ENCODE measurements around the gene TP53BP2. TPM values are rescaled to one million over a fixed set of nuclear protein-coding genes. Genes with fewer than 3 reads are reported as not detected.

The TP53BP2 gene
- total RNA-seq, 2 donors from 2014 or later: 26.8 to 29.3 TPM

GRCh38 chr1:223775054-223775453 lies 70.7 kb downstream of the TP53BP2 start:
- DNase-seq (ENCODE audit: low spot score): peak; percentile 42
- H3K4me3 ChIP-seq: no peak overlapping the region
- peak overlapping the region in 1 of 2 donors; percentile 42 for H3K27ac ChIP-seq
- H3K36me3 ChIP-seq: peaks cover 69% of the 10 kb centered on the region
- H3K4me1 ChIP-seq: peaks cover 0 to 35% of the 10 kb centered on the region in 2 donors
- H3K9me3 ChIP-seq: no peaks in the 10 kb centered on the region
- no peak for TF ChIP-seq CTCF (IDR thresholded peaks at IDR 0.05)
- no peaks in the 10 kb centered on the region for H3K27me3 ChIP-seq

GRCh38 chr1:223774134-223774814 lies 71.5 kb downstream of the TP53BP2 start:
- Histone ChIP-seq H3K36me3 (peaks cover 73% of the 10 kb centered on the region), H3K4me1 (peaks cover 0 to 36% of the 10 kb centered on the region in 2 donors), H3K4me3 (no peak overlapping the region), H3K27me3 (no peaks in the 10 kb centered on the region), H3K27ac (peak overlapping the region in 1 of 2 donors; percentile 42), H3K9me3 (no peaks in the 10 kb centered on the region)
- TF ChIP-seq CTCF (IDR thresholded peaks at IDR 0.05): no peak
- DNase-seq (ENCODE audit: low spot score): peak; percentile 34

GRCh38 chr1:223772771-223773160 lies 73.0 kb downstream of the TP53BP2 start:
- no peaks in the 10 kb centered on the region for H3K9me3 ChIP-seq
- H3K4me3 ChIP-seq: no peak overlapping the region
- no peaks in the 10 kb centered on the region for H3K27me3 ChIP-seq
- DNase-seq (ENCODE audit: low spot score): peak; percentile 11
- peaks cover 0 to 36% of the 10 kb centered on the region in 2 donors for H3K4me1 ChIP-seq
- peaks cover 68% of the 10 kb centered on the region for H3K36me3 ChIP-seq
- peak overlapping the region; percentile 63 to 67 for H3K27ac ChIP-seq
- TF ChIP-seq CTCF (IDR thresholded peaks at IDR 0.05): no peak

GRCh38 chr1:223771814-223772770 lies 73.7 kb downstream of the TP53BP2 start:
- no peak overlapping the region for H3K4me3 ChIP-seq
- H3K36me3 ChIP-seq: peaks cover 61% of the 10 kb centered on the region
- no peaks in the 10 kb centered on the region for H3K9me3 ChIP-seq
- peaks cover 0 to 36% of the 10 kb centered on the region in 2 donors for H3K4me1 ChIP-seq
- no peak for TF ChIP-seq CTCF (IDR thresholded peaks at IDR 0.05)
- peak overlapping the region; percentile 63 to 67 for H3K27ac ChIP-seq
- peak; percentile 68 for DNase-seq (ENCODE audit: low spot score)
- H3K27me3 ChIP-seq: no peaks in the 10 kb centered on the region

- no peak for DNase-seq (ENCODE audit: low spot score)
- no peak for TF ChIP-seq CTCF (IDR thresholded peaks at IDR 0.05)
- peaks cover 0 to 36% of the 10 kb centered on the region in 2 donors for H3K4me1 ChIP-seq
- H3K36me3 ChIP-seq: peaks cover 61% of the 10 kb centered on the region
- H3K27ac ChIP-seq: peak overlapping the region; percentile 63 to 67
- H3K9me3 ChIP-seq: no peaks in the 10 kb centered on the region
- H3K27me3 ChIP-seq: no peaks in the 10 kb centered on the region
- no peak overlapping the region for H3K4me3 ChIP-seq
These were observed 74.3 kb downstream of the TP53BP2 start for GRCh38 chr1:223771469-223771813.

Measured in right atrium auricular region (tissue), 2 donors.